Astrocyte (in vitro differentiated cells and primary cell): Measurements from ENCODE around the gene WFDC10A.

Source experiments
- CTCF ChIP-seq: IDR thresholded peaks from 2 replicates; pipeline ENCODE4 v1.5.1; 2011; ENCODE audit warnings: low read depth, mild to moderate bottlenecking, inconsistent platforms, low read length, moderate library complexity; ENCODE audit not compliant: insufficient read depth
- EZH2 ChIP-seq: IDR thresholded peaks from 2 replicates; pipeline ENCODE4 v1.6.1; 2012; ENCODE audit warnings: mild to moderate bottlenecking, low read length, inconsistent platforms; ENCODE audit not compliant: insufficient read depth

- TF ChIP-seq CTCF, result no peak
- TF ChIP-seq EZH2, result no peak
Observed at GRCh38 chr20:45649312-45649863, 19.8 kb downstream of the WFDC10A start.
